ENCODE measurements around the gene MEIS3. TPM values are rescaled to one million over a fixed set of nuclear protein-coding genes. Genes with fewer than 3 reads are reported as not detected.
A peak's percentile ranks its signal among the peaks of the same experiment; 100 is the strongest.
"Not testable (repeated sequence)": the region's sequence is repeated elsewhere in the genome, so short reads cannot be mapped to it uniquely, and the experiment has no call there.

MEIS3 gene
- total RNA-seq, 2 experiments from 2014 or later, result not detected

DNA sequence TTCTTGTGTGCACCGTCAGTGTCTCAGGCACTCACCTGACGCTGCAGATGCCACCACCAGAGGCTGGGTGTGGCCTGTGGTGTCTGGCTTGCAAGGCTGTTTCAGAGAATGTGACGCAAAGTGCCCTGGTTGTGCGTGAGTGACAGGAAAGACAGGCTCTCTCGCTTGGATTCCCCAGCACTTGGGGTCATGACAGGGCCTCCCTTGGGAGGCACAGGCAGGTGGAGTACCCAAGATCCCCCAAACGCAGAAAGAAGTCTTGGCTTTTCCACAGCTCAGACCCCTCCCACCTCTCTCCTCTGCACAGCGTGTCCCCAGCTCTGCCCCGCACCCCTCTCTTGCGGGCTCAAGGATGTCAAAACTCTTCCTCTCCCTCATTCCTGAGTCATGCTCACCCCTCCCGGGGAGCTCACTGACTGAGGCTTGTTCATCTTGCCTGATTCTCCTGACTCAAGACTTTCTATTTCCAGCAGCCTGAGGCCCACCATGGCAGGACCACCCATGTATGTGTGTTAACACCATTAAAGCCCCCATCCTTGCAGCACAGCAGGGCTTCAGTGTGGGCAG, 49.2 kb downstream of the MEIS3 start:
- POLR2A ChIA-PET, result no interaction called here
- ATAC-seq, result no peak
- no peaks in the 10 kb centered on the region for H3K27me3 Mint-ChIP-seq (ENCODE audit: low read depth)
- H3K27ac Mint-ChIP-seq, result no peak overlapping the region
- peaks cover 15% of the 10 kb centered on the region for H3K36me3 Mint-ChIP-seq (ENCODE audit: low read depth)
- H3K9me3 Mint-ChIP-seq (ENCODE audit: insufficient read depth), result no peaks in the 10 kb centered on the region
- no peak for DNase-seq
- no peaks in the 10 kb centered on the region for H3K4me1 Mint-ChIP-seq (ENCODE audit: low read depth)
- no peak overlapping the region for H3K4me3 Mint-ChIP-seq
- CTCF ChIA-PET, result no interaction called here

DNA sequence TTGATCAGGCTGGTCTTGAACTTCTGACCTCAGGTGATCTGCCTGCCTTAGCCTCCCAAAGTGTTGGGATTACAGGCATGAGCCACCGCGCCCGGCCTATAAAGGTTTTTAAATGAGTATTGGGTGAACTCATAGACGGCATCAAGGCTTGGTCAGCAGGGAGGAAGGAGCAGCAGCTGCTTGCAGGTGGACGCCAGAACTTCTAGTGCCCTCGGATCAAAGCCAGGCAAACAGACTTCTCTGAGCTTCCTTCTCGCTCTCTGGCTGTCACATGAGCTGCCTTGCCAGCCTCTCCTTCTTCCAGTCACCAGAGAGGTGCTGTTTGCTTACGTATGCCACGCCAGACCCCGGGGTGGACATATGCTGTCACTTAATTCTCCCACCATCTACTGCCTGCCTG, 53.9 kb downstream of the MEIS3 start:
- DNase-seq; CTCF ChIA-PET; ATAC-seq; H3K9me3 Mint-ChIP-seq (ENCODE audit: insufficient read depth); H3K4me1 Mint-ChIP-seq (ENCODE audit: low read depth); H3K27ac Mint-ChIP-seq; H3K4me3 Mint-ChIP-seq; H3K27me3 Mint-ChIP-seq (ENCODE audit: low read depth); POLR2A ChIA-PET: not testable (repeated sequence)
- H3K36me3 Mint-ChIP-seq (ENCODE audit: low read depth), result peaks cover 32% of the 10 kb centered on the region

DNA sequence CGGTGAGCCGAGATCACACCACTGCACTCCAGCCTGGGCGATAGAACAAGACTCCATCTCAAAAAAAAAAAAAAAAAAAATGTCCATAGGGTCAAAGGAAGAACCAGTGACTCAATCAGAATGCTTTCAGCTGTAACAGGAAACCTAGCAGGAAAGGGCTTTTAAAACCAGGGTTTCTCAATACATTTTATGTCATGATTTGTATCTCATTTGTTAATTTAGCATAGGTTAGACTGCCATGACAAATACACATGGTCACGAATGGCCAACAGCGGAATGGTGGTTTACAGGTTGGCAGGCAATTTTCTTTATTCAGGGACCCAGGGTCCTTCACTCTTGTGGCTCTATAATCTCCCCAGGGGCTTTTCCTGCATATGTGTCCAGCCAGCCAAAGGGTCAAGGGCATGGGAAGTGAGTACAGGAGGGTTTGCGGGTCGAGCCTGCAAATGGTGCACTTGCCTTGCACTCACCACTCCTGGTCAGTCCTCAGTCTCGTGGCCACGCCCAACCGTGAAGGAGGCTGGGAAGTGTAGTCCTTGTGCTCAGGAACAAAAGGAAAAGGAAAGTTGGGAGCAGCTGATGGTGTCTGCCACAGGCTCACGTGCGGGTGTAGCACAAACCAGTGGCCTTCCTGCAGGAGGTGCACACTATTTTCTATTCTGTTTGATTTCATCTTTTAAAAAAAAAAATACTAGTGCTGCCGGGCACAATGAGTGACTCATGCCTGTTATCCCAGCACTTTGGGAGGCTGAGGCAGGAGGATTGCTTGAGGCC, 55.4 kb downstream of the MEIS3 start:
- Mint-ChIP-seq H3K4me3 (no peak overlapping the region), H3K36me3 (ENCODE audit: low read depth) (peaks cover 31% of the 10 kb centered on the region), H3K9me3 (ENCODE audit: insufficient read depth) (no peaks in the 10 kb centered on the region), H3K4me1 (ENCODE audit: low read depth) (no peaks in the 10 kb centered on the region), H3K27ac (no peak overlapping the region), H3K27me3 (ENCODE audit: low read depth) (no peaks in the 10 kb centered on the region)
- ATAC-seq (no peak), DNase-seq (no peak)
- CTCF ChIA-PET, result interaction anchor here (1.3 kb wide), 1 partner anchor 64 kb away, joined by 3 read pairs; no protein-coding TSS in a partner anchor
- POLR2A ChIA-PET, result interaction anchor here (0.8 kb wide), 1 partner anchor 14 kb away, joined by 3 read pairs; no protein-coding TSS in a partner anchor

DNA sequence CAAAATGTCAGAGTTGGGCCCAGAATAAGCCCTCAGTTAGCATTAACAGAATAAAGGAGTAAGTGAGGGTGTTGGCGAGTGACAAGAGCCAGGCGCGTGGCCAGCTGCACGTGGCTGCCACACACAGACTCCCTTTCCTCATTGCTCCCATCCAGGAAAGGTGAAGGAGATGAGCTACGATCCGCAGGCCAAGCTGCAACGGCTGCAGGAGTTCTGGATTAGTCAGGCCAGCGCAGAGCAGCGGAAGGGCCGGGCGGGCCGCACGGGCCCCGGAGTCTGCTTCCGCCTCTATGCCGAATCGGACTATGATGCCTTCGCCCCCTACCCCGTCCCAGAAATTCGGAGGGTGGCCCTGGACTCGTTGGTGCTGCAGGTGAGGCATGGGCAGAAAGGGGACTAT, 57.0 kb downstream of the MEIS3 start:
- H3K4me1 Mint-ChIP-seq (ENCODE audit: low read depth), result no peaks in the 10 kb centered on the region
- CTCF ChIA-PET, result interaction anchor here (1.3 to 1.6 kb wide), 2 partner anchors 13 to 66 kb away, joined by 3 to 9 read pairs; partner anchors contain the start of gene DHX34

DNA sequence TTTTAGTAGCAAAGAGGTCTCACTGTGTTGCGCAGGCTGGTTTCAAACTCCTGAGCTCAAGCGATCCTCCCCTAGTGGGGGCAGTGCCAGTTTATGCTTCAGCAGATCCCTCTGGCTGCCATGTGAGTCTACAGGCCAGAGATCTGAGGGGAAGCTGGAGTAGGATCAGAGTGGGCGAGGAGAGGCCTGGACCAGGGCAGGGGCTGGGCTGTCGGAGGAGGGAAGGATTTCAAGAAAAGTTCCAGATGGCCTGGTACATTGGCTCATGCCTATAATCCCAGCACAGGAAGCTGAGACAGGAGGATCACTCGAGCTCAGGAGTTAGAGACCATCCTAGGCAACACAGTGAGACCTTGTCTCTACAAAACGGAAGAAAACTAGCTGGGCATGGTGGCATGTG, 60.4 kb downstream of the MEIS3 start:
- CTCF ChIA-PET, result interaction anchor here (0.7 to 1.5 kb wide), 2 partner anchors 11 to 32 kb away, joined by 4 to 8 read pairs; no protein-coding TSS in a partner anchor
- ATAC-seq (no peak), DNase-seq (no peak)
- POLR2A ChIA-PET, result interaction anchor here (0.9 kb wide), 1 partner anchor 311 kb away, joined by 3 read pairs; no protein-coding TSS in a partner anchor
- H3K4me1 Mint-ChIP-seq (ENCODE audit: low read depth), result no peaks in the 10 kb centered on the region
- no peaks in the 10 kb centered on the region for H3K27me3 Mint-ChIP-seq (ENCODE audit: low read depth)
- H3K4me3 Mint-ChIP-seq, result no peak overlapping the region
- no peak overlapping the region for H3K27ac Mint-ChIP-seq
- peaks cover 55% of the 10 kb centered on the region for H3K36me3 Mint-ChIP-seq (ENCODE audit: low read depth)
- no peaks in the 10 kb centered on the region for H3K9me3 Mint-ChIP-seq (ENCODE audit: insufficient read depth)

More for the DNA sequence above, 57.0 kb downstream of the MEIS3 start:
- POLR2A ChIA-PET, result no interaction called here
- no peak for ATAC-seq
- no peaks in the 10 kb centered on the region for H3K27me3 Mint-ChIP-seq (ENCODE audit: low read depth)
- DNase-seq, result no peak
- peaks cover 42% of the 10 kb centered on the region for H3K36me3 Mint-ChIP-seq (ENCODE audit: low read depth)
- no peak overlapping the region for H3K4me3 Mint-ChIP-seq
- H3K9me3 Mint-ChIP-seq (ENCODE audit: insufficient read depth), result no peaks in the 10 kb centered on the region
- no peak overlapping the region for H3K27ac Mint-ChIP-seq

DNA sequence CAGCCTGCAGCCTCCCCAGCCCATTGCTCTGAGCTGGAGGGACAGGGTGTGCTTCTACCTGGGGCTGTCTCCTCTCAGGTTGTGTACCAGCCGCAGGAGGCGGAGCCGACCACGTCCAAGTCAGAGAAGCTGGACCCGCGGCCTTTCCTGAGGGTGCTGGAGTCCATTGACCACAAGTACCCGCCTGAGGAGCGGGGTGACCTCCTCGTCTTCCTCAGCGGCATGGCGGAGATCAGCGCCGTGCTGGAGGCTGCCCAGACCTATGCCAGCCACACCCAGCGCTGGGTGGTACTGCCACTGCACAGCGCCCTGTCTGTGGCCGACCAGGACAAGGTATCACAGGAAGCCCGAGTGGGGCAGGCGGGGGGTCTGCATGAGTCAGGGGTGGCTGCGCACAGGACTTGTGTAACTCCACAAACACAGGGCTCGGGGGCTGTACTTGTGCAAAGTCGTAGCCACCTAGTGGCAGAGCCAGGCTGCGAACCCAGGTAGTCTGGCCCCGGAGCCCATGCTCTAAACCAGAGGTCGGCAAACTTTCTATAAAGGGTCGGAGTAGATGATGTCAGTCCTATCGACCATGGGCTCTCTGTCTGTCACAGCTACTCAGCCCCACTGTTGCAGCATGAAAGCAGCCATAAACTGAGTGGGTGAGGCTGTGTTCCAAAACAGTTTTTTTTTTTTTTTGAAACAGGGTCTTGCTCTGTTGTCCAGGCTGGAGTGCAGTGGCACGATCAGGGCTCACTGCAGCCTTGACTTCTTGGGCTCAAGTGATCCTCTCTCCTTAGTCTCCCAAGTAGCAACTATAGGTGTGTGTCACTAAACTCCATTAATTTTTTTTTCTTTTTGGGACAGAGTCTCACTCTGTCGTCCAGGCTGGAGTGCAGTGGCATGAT, 61.3 kb downstream of the MEIS3 start:
- H3K27me3 Mint-ChIP-seq (ENCODE audit: low read depth), result no peaks in the 10 kb centered on the region
- DNase-seq, result no peak

DNA sequence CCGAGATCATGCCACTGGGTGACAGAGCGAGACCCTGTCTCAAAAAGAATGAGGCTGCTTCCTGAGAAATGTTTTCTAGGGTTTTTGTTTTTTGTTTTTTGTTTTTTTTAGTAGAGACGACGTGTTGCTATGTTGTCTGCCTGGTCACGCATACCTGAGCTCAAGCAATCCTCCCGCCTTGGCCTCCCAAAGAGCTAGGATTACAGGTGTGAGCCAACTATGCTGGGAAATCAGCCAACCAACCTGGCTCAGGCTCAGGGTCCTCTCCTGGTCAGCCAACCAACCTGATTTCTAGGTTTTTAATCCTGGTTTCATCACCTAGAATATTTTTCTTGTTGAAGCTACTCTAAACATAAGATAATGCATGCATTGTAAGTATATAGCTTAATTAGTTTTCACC, 62.4 kb downstream of the MEIS3 start:
- no peak overlapping the region for H3K27ac Mint-ChIP-seq
- H3K4me1 Mint-ChIP-seq (ENCODE audit: low read depth), result peaks cover 8% of the 10 kb centered on the region
- POLR2A ChIA-PET, result no interaction called here
- DNase-seq (no peak), ATAC-seq (no peak)
- no peaks in the 10 kb centered on the region for H3K9me3 Mint-ChIP-seq (ENCODE audit: insufficient read depth)
- H3K4me3 Mint-ChIP-seq, result no peak overlapping the region
- CTCF ChIA-PET, result interaction anchor here (1.6 kb wide), 1 partner anchor 8 kb away, joined by 7 read pairs; the partner anchor contains the start of gene DHX34
- H3K27me3 Mint-ChIP-seq (ENCODE audit: low read depth), result no peaks in the 10 kb centered on the region
- H3K36me3 Mint-ChIP-seq (ENCODE audit: low read depth), result peaks cover 56% of the 10 kb centered on the region

More for the DNA sequence above, 61.3 kb downstream of the MEIS3 start:
- peaks cover 55% of the 10 kb centered on the region for H3K36me3 Mint-ChIP-seq (ENCODE audit: low read depth)
- peak; percentile 33 for ATAC-seq
- CTCF ChIA-PET, result interaction anchor here (0.7 to 1.6 kb wide), 4 partner anchors 9 to 113 kb away, joined by 3 to 8 read pairs (median 6); partner anchors contain the start of gene DHX34
- no peaks in the 10 kb centered on the region for H3K4me1 Mint-ChIP-seq (ENCODE audit: low read depth)
- POLR2A ChIA-PET, result no interaction called here
- H3K27ac Mint-ChIP-seq, result no peak overlapping the region
- H3K4me3 Mint-ChIP-seq, result no peak overlapping the region
- H3K9me3 Mint-ChIP-seq (ENCODE audit: insufficient read depth), result no peaks in the 10 kb centered on the region

DNA sequence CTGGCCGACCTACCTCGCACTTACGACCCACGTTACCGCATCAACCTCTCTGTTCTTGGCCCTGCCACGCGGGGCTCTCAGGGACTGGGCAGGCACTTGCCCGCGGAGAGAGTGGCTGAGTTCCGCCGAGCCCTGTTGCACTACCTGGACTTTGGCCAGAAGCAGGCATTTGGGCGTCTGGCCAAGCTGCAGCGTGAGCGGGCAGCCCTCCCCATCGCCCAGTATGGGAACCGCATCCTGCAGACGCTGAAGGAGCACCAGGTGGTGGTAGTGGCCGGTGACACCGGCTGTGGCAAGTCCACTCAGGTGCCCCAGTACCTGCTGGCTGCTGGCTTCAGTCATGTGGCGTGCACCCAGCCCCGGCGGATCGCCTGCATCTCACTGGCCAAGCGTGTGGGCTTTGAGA, 66.0 kb downstream of the MEIS3 start:
- ChIA-PET CTCF (interaction anchor here (0.9 kb wide), 1 partner anchor 75 kb away, joined by 4 read pairs; no protein-coding TSS in a partner anchor), POLR2A (interaction anchor here (0.6 kb wide), 1 partner anchor 20 kb away, joined by 3 read pairs; no protein-coding TSS in a partner anchor)
- H3K27me3 Mint-ChIP-seq (ENCODE audit: low read depth), result no peaks in the 10 kb centered on the region

More for the DNA sequence above, 66.0 kb downstream of the MEIS3 start:
- H3K4me1 Mint-ChIP-seq (ENCODE audit: low read depth), result peaks cover 35% of the 10 kb centered on the region
- no peak for DNase-seq
- no peak overlapping the region for H3K4me3 Mint-ChIP-seq
- ATAC-seq, result no peak
- H3K27ac Mint-ChIP-seq, result no peak overlapping the region
- peaks cover 48% of the 10 kb centered on the region for H3K36me3 Mint-ChIP-seq (ENCODE audit: low read depth)
- H3K9me3 Mint-ChIP-seq (ENCODE audit: insufficient read depth), result no peaks in the 10 kb centered on the region

Other genes starting within 250 kb of the MEIS3 start
- gene BBC3, start 188.3 kb downstream of the MEIS3 start, total RNA-seq, result 10 to 100 TPM; 15.7 to 16.8 TPM
- gene CCDC9, start 163.0 kb downstream of the MEIS3 start, total RNA-seq, result 10 to 100 TPM; 30.0 to 32.1 TPM
- gene INAFM1, start 144.6 kb downstream of the MEIS3 start, total RNA-seq, result 10 to 100 TPM; 12.9 to 14.3 TPM
- gene C5AR1, start 109.7 kb downstream of the MEIS3 start, total RNA-seq, result 1 to 10 TPM; 1.0 to 1.8 TPM
- under 1 TPM; 0.05 to 0.21 TPM for gene C5AR2, start 87.4 kb downstream of the MEIS3 start, total RNA-seq
- gene DHX34, start 70.2 kb downstream of the MEIS3 start, total RNA-seq, result 10 to 100 TPM; 12.6 to 13.1 TPM
- gene SLC8A2, start 52.4 kb upstream of the MEIS3 start, total RNA-seq, result under 1 TPM; 0.05 to 0.44 TPM
- 10 to 100 TPM; 12.6 to 13.0 TPM for gene KPTN, start 64.7 kb upstream of the MEIS3 start, total RNA-seq
- gene NAPA, start 95.5 kb upstream of the MEIS3 start, total RNA-seq, result 100 to 1,000 TPM in 1 of 2 experiments, 10 to 100 TPM in 1; 90.0 to 103 TPM
- under 1 TPM; 0.10 to 0.13 TPM for gene ZNF541, start 153.6 kb upstream of the MEIS3 start, total RNA-seq
- 10 to 100 TPM; 15.0 to 17.6 TPM for gene BICRA, start 189.6 kb upstream of the MEIS3 start, total RNA-seq

All from activated CD8-positive, alpha-beta T cell treated with anti-CD3 and anti-CD28 coated beads, Interleukin-2, amount 10 ng/mL, durations not matched to agents 7 days and 5 days (primary cell).